ENCODE data around the gene EIF2AK2.

Gene EIF2AK2

DNA sequence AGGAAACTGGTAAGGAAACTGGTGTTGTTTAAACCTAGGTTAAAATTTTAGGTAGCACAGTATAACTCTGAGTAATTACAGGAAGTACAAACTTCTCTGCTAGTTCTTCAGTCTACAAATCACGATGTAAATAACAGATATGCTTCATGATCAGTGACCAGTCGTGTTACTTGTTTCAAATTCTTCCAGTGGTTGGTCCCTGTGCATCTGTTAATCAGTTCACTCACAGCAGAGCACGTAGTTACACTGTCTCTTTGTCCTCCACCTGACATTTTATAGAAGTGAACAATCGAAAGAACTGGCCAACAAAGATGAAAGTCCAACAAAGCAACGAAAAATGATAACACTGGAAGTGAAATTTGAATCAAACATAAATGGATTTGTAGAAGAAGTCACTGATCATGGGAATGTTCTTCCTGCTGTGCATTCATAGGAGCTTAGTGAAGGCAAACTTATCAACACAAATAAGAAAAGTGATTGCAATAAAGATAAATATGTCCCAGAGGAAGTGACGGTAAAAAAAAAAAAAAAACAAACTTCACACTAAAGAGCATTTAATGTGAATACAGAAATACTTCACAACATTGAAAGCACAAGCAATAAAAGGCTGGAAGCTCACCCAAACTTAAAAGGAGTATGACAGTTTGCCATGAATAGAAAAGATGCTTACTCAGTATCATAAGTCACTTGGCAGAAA, 7.0 kb downstream of the EIF2AK2 start:
- H3K4me3 ChIP-seq, result no peak overlapping the region
- no peak for DNase-seq (ENCODE audit: low spot score)
- TF ChIP-seq, protein P1, sequence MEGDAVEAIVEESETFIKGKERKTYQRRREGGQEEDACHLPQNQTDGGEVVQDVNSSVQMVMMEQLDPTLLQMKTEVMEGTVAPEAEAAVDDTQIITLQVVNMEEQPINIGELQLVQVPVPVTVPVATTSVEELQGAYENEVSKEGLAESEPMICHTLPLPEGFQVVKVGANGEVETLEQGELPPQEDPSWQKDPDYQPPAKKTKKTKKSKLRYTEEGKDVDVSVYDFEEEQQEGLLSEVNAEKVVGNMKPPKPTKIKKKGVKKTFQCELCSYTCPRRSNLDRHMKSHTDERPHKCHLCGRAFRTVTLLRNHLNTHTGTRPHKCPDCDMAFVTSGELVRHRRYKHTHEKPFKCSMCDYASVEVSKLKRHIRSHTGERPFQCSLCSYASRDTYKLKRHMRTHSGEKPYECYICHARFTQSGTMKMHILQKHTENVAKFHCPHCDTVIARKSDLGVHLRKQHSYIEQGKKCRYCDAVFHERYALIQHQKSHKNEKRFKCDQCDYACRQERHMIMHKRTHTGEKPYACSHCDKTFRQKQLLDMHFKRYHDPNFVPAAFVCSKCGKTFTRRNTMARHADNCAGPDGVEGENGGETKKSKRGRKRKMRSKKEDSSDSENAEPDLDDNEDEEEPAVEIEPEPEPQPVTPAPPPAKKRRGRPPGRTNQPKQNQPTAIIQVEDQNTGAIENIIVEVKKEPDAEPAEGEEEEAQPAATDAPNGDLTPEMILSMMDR (IDR thresholded peaks at IDR 0.05), result no peak
- no peak overlapping the region for H3K27ac ChIP-seq

DNA sequence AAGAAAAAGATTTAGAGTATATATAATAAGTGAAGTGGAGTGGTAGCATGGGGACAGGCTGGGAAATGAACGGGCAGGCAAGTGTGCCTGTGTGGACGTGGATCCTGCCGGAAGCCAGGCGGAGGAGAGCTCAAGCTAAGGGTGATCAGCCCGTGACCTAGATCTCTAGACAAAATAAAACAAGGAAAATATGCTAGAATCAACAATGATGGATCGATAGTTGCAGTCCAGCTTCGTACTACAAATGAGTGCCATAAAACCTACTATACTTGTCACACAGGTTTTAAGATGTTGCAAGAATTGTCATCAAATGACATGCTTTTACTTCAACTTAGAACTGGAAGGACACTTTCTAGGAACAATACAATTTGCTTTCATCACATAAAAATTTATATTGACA, 8.5 kb downstream of the EIF2AK2 start:
- H3K27ac ChIP-seq, result no peak overlapping the region
- no peak for DNase-seq (ENCODE audit: low spot score)
- no peak overlapping the region for H3K4me3 ChIP-seq
- TF ChIP-seq, protein P1 (IDR thresholded peaks at IDR 0.05), result no peak

DNA sequence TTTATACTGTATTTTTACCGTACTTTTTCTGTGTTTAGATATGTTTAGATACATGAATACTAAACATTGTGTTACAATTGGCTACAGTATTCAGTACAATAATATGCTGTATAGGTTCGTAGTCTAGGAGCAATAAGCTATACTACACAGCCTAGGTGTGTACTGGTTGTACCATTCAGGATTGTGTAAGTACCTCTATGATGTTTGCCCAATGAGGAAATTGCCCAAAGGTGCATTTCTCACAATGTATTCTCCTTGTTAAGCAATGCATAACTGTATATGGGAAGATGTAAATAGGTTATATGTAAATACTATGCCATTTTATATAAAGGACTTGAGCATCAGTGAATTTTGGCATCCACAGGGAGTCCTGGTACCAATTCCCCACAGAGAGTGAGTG, 10.7 kb downstream of the EIF2AK2 start:
- TF ChIP-seq, protein P1 (IDR thresholded peaks at IDR 0.05), result no peak
- no peak for DNase-seq (ENCODE audit: low spot score)
- H3K4me3 ChIP-seq, result no peak overlapping the region
- H3K27ac ChIP-seq, result no peak overlapping the region

DNA sequence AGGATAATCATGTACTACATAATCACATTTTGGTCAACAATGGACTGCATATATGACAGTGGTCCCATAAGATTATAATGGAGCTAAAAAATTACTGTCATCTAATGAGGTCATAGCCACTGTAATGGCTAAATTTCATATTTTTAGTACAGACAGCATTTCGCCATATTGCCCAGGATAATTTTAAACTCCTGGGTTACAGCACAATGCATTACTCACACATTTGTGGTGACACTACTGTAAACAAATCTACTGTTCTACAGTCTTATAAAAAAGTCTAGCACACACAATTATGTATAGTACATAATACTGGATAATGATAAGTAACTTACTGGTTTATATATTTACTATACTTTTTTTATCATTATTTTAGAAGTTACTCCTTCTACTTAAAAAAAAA, 12.8 kb downstream of the EIF2AK2 start:
- no peak overlapping the region for H3K27ac ChIP-seq
- TF ChIP-seq, protein P1 (IDR thresholded peaks at IDR 0.05), result no peak
- no peak overlapping the region for H3K4me3 ChIP-seq
- DNase-seq (ENCODE audit: low spot score), result no peak

DNA sequence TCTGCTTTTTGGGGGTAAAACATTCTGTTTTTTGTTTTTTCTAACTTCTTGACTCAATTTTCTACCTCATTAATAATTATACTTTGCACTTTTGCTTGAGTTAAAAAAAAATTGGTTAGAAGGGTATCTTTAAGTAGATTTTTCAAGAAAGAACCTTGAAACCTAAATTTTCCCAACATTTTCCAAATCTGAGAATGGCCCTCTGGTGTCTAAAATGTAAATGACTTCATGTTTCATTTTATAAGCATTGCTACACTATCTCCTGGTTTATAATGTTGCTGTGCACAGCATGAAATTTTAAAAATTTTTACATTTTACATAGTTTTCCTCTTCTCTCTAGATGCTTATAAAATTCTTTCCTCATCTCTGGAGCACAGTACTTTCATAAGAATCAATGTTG, 14.2 kb downstream of the EIF2AK2 start:
- TF ChIP-seq, protein P1 (IDR thresholded peaks at IDR 0.05), result no peak
- no peak overlapping the region for H3K27ac ChIP-seq
- no peak for DNase-seq (ENCODE audit: low spot score)

DNA sequence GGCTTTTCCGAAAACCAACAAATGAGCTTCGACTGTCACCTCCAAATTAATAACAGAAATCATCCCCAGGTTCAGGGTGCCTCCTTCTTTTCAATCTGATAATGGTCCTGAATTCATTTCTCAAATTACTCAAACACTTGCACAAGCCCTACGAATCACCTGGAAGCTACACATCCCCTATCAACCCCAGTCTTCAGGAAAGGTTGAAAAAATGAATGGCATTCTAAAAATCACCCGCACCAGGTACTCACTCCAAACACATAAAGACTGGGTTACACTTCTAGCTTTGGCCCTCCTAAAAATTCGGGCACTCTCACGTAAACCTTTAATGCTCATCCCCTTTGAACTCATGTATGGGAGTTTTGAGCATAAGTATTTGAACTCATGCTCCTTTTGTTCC, 23.9 kb downstream of the EIF2AK2 start:
- no peak overlapping the region for H3K4me3 ChIP-seq
- DNase-seq (ENCODE audit: low spot score), result no peak
- no peak overlapping the region for H3K27ac ChIP-seq
- TF ChIP-seq, protein P1 (IDR thresholded peaks at IDR 0.05), result no peak

More for the DNA sequence above, 14.2 kb downstream of the EIF2AK2 start:
- H3K4me3 ChIP-seq, result no peak overlapping the region

DNA sequence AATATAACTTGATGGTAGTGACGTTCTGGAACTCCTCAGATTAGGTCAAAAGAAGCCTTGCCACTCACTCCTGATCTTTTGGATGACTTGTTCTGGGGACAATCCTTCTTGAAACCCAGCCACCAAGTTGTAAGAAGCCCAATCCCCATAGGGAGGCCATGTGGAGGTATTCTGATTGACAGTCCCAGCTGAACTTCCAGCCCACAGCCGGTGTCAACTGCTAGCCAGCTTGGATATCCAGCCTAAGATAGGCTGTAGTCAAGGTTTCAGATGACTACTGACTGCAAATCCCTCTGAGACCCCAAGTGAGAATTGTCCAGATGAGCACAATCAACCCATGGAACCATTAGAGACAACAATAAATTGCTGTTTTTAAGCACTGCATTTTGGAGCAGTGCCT, 31.4 kb downstream of the EIF2AK2 start:
- H3K27ac ChIP-seq, result no peak overlapping the region
- no peak for DNase-seq (ENCODE audit: low spot score)
- H3K4me3 ChIP-seq, result no peak overlapping the region
- TF ChIP-seq, protein P1 (IDR thresholded peaks at IDR 0.05), result no peak
